Measurements from ENCODE around the gene NUDT14. TPM values are rescaled to one million over a fixed set of nuclear protein-coding genes. Genes with fewer than 3 reads are reported as not detected.

The NUDT14 gene
- polyA plus RNA-seq, 1 donor from 2014 or later = 55.0 TPM

DNA sequence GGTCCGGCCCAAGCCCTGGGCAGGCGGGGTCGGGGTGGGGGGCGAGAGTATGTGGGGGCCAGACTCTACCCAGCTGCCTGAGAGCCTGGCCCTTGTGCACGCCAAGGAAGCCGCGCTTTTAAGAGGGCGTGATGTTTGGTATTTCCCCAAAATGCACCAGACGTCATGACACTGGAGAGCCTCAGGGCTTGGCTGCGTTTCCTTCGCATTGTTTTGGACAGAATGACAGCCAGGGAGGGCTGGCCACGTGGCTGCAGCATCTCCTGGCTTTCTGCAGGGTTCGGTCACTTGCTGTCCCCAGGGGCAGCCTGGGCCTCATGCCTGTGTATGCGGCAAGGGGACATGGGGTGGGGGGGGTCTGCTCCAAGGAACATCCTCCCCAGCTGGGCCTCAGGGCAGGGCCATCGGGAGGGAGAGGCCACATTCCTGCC, 16.1 kb upstream of the NUDT14 start:
- Histone ChIP-seq H3K36me3 (ENCODE audit: insufficient read depth, low read length) (no peaks in the 10 kb centered on the region), H3K9ac (ENCODE audit: low read length) (no peak overlapping the region), H3K9me2 (ENCODE audit: insufficient read depth, low read length) (no peaks in the 10 kb centered on the region), H3K27ac (ENCODE audit: low read length) (no peak overlapping the region), H3K4me3 (ENCODE audit: low read length) (no peak overlapping the region), H3F3A (ENCODE audit: insufficient read depth, low read length, poor library complexity, severe bottlenecking) (no peaks in the 10 kb centered on the region), H3K79me2 (replicated peaks; ENCODE audit: insufficient read depth, low read length) (no peaks in the 10 kb centered on the region), H2AFZ (ENCODE audit: low read depth, low read length) (no peak overlapping the region), H3K4me2 (ENCODE audit: low read length) (no peak overlapping the region), H3K27me3 (ENCODE audit: insufficient read depth, low read depth, low read length) (no peaks in the 10 kb centered on the region), H4K20me1 (ENCODE audit: insufficient read depth) (no peaks in the 10 kb centered on the region), H3K9me3 (ENCODE audit: low read length) (no peaks in the 10 kb centered on the region)
- TF ChIP-seq POLR2AphosphoS5 (IDR thresholded peaks at IDR 0.05) (no peak), TAF1 (IDR thresholded peaks at IDR 0.05; ENCODE audit: low read depth) (no peak), MXI1 (conservative IDR thresholded peaks at IDR 0.05; ENCODE audit: poor library complexity, severe bottlenecking) (no peak), SMC3 (conservative IDR thresholded peaks at IDR 0.05; ENCODE audit: poor library complexity) (no peak), RAD21 (conservative IDR thresholded peaks at IDR 0.05) (no peak), REST (IDR thresholded peaks at IDR 0.05; ENCODE audit: borderline replicate concordance) (no peak), EZH2 (IDR thresholded peaks at IDR 0.05; ENCODE audit: borderline replicate concordance, insufficient read depth, low read length, poor library complexity, severe bottlenecking) (no peak), EP300 (conservative IDR thresholded peaks at IDR 0.05; ENCODE audit: poor library complexity, severe bottlenecking) (no peak), CTCF (IDR thresholded peaks at IDR 0.05; ENCODE audit: poor library complexity, severe bottlenecking) (no peak)

- Histone ChIP-seq H3K9me2 (ENCODE audit: insufficient read depth, low read length) (no peaks in the 10 kb centered on the region), H3K9me3 (ENCODE audit: low read length) (no peaks in the 10 kb centered on the region), H3K79me2 (replicated peaks; ENCODE audit: insufficient read depth, low read length) (no peaks in the 10 kb centered on the region), H3K4me3 (ENCODE audit: low read length) (no peak overlapping the region), H3K27ac (ENCODE audit: low read length) (no peak overlapping the region), H2AFZ (ENCODE audit: low read depth, low read length) (no peak overlapping the region), H3F3A (ENCODE audit: insufficient read depth, low read length, poor library complexity, severe bottlenecking) (no peaks in the 10 kb centered on the region), H3K27me3 (ENCODE audit: insufficient read depth, low read depth, low read length) (no peaks in the 10 kb centered on the region), H3K9ac (ENCODE audit: low read length) (peak overlapping the region; percentile 45), H4K20me1 (ENCODE audit: insufficient read depth) (no peaks in the 10 kb centered on the region), H3K4me2 (ENCODE audit: low read length) (no peak overlapping the region), H3K36me3 (ENCODE audit: insufficient read depth, low read length) (no peaks in the 10 kb centered on the region)
- TF ChIP-seq CTCF (IDR thresholded peaks at IDR 0.05; ENCODE audit: poor library complexity, severe bottlenecking) (no peak), EP300 (conservative IDR thresholded peaks at IDR 0.05; ENCODE audit: poor library complexity, severe bottlenecking) (no peak), TAF1 (IDR thresholded peaks at IDR 0.05; ENCODE audit: low read depth) (no peak), RAD21 (conservative IDR thresholded peaks at IDR 0.05) (no peak), POLR2AphosphoS5 (IDR thresholded peaks at IDR 0.05) (no peak), REST (IDR thresholded peaks at IDR 0.05; ENCODE audit: borderline replicate concordance) (no peak), EZH2 (IDR thresholded peaks at IDR 0.05; ENCODE audit: borderline replicate concordance, insufficient read depth, low read length, poor library complexity, severe bottlenecking) (no peak), MXI1 (conservative IDR thresholded peaks at IDR 0.05; ENCODE audit: poor library complexity, severe bottlenecking) (no peak), SMC3 (conservative IDR thresholded peaks at IDR 0.05; ENCODE audit: poor library complexity) (no peak)
Observed at GRCh38 chr14:105196265-105196960, 15.3 kb upstream of the NUDT14 start.

Measured in neural cell (in vitro differentiated cells).